ENCODE results near the gene POLD2. TPM values are rescaled to one million over a fixed set of nuclear protein-coding genes. Genes with fewer than 3 reads are reported as not detected.
A peak's percentile ranks its signal among the peaks of the same experiment; 100 is the strongest.

POLD2 gene
- total RNA-seq, 4 donors from 2014 or later = 33.6 to 71.2 (median 55.9) TPM

- WGBS = 51% methylated on average over 2 of the region's 2 CpGs
- Histone ChIP-seq H3K9me3 (no peaks in the 10 kb centered on the region), H3K4me3 (no peak overlapping the region), H3K27ac (replicated peaks in 1 of 4) (peak overlapping the region; percentile 9 to 34 (median 20)), H3K27me3 (no peaks in the 10 kb centered on the region), H3K4me1 (peaks cover 0 to 54% (median 41%) of the 10 kb centered on the region in 4 donors), H3K36me3 (no peaks in the 10 kb centered on the region)
- intact Hi-C loops (cut with DNase I) = no loop called here
- TF ChIP-seq EP300 (IDR thresholded peaks at IDR 0.05) (no peak), POLR2AphosphoS5 (IDR thresholded peaks at IDR 0.05) (no peak), CTCF (IDR thresholded peaks at IDR 0.05) (no peak), POLR2A (IDR thresholded peaks at IDR 0.05; ENCODE audit: low read depth) (no peak)
- DNase-seq (ENCODE audit: extremely low spot score) = no peak
These were observed 29.0 kb downstream of the POLD2 start for GRCh38 chr7:44094365-44094764.

DNA sequence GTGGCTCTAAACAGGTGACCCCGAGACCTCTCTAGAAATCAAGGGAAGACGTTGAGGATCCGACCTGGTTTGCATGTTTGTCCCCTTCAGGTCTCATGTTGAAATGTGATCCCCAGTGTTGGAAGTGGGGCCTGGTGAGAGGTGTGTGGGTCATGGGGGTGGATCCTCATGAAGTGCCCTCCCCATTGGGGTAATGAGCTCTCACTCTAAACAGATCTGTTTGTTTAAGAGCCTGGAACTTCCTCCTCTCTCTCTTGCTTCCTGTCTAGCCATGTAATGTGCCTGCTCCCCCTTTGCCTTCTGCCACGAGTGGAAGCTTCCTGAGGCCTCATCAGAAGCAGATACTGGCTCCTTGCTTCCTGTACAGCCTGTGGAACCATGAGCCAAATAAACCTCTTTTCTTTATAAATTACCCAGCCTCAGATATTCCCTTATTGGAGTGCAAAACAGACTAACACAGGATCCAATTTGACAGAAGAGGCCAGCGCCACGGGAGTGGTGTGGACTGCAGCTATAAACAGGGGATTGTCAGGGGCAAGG is 30.2 kb downstream of the POLD2 start:
- no peaks in the 10 kb centered on the region for H3K36me3 ChIP-seq
- intact Hi-C loops (cut with DNase I) = no loop called here
- H3K4me1 ChIP-seq = peaks cover 8 to 64% (median 53%) of the 10 kb centered on the region in 4 donors
- no peak overlapping the region for H3K4me3 ChIP-seq
- 91% methylated on average over 6 of the region's 6 CpGs for WGBS
- no peak for DNase-seq (ENCODE audit: extremely low spot score)
- no peak for TF ChIP-seq POLR2A (IDR thresholded peaks at IDR 0.05; ENCODE audit: low read depth)
- no peak for TF ChIP-seq POLR2AphosphoS5 (IDR thresholded peaks at IDR 0.05)
- no peak for TF ChIP-seq CTCF (IDR thresholded peaks at IDR 0.05)
- TF ChIP-seq EP300 (IDR thresholded peaks at IDR 0.05) = no peak
- no peaks in the 10 kb centered on the region for H3K27me3 ChIP-seq
- no peaks in the 10 kb centered on the region for H3K9me3 ChIP-seq
- peak overlapping the region in 2 of 4 donors; percentile 30 to 31 for H3K27ac ChIP-seq (replicated peaks in 1 of 4)

DNA sequence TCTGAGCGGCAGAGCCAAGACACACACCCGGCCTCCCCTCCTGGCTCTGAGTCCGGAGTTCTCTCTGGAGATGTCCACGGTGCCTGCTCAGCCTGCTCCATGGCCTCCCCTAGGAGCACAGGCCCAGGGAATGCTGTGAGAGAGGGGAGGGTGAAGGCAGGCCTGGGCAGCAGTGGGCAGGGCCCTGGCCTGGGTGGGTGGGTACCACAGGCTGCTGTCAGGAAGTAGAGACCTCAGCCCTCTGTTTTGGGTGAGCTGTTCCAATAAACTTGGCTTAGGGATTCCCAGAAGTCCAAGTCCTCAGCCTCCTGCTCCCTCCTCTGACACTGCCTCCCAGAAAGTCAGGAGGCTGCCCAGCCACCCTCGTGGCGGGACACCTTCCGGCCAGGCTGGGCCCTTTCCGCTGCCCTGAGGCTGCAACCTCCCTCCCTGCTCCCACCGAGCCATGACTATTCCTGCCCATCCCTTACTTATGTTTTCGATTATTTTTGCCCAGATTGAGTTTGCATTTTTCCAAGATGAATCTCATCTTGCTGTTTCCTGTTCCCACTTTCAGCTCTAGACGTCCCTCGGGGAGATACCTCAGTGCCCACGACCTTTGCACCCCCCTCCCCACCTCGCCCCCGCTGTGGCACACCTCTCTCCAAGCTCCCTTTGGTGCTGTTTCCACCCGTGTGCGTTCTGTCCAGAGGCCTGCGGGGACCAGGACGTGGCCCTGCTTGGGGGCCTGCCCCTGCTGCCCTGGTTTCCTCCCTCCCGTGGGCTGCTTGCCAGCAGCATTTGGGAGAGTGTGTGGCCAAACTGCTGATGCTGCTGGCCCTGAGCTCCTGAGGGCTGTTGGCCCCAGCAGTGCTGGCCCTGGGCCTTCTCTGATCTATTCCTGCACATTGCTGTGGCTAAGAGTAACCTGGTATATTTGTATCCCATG is 35.2 kb downstream of the POLD2 start:
- intact Hi-C loops (cut with DNase I) = no loop called here
- Histone ChIP-seq H3K4me1 (peaks cover 22 to 69% (median 66%) of the 10 kb centered on the region in 4 donors), H3K27me3 (no peaks in the 10 kb centered on the region), H3K27ac (replicated peaks in 1 of 4) (peak overlapping the region; percentile 81 to 94 (median 90)), H3K36me3 (no peaks in the 10 kb centered on the region), H3K9me3 (no peaks in the 10 kb centered on the region), H3K4me3 (peak overlapping the region in 1 of 4 donors; percentile 7)
- TF ChIP-seq POLR2AphosphoS5 (IDR thresholded peaks at IDR 0.05) (peak; percentile 14 to 17), EP300 (IDR thresholded peaks at IDR 0.05) (no peak)
- WGBS = 33% methylated on average over 17 of the region's 20 CpGs
- DNase-seq (ENCODE audit: extremely low spot score) = no peak

GRCh38 chr7:44086627-44087026 is 36.7 kb downstream of the POLD2 start:
- 95% methylated on average over 3 of the region's 3 CpGs for WGBS
- Histone ChIP-seq H3K27ac (replicated peaks in 1 of 4) (peak overlapping the region; percentile 81 to 94 (median 90)), H3K9me3 (no peaks in the 10 kb centered on the region), H3K4me1 (peaks cover 23 to 69% (median 66%) of the 10 kb centered on the region in 4 donors), H3K4me3 (no peak overlapping the region), H3K27me3 (no peaks in the 10 kb centered on the region), H3K36me3 (no peaks in the 10 kb centered on the region)
- no peak for DNase-seq (ENCODE audit: extremely low spot score)
- intact Hi-C loops (cut with DNase I) = no loop called here
- TF ChIP-seq POLR2A (IDR thresholded peaks at IDR 0.05; ENCODE audit: low read depth) (no peak), CTCF (IDR thresholded peaks at IDR 0.05) (no peak), EP300 (IDR thresholded peaks at IDR 0.05) (no peak), POLR2AphosphoS5 (IDR thresholded peaks at IDR 0.05) (no peak)

GRCh38 chr7:44085546-44085945 is 37.8 kb downstream of the POLD2 start:
- Histone ChIP-seq H3K4me1 (peaks cover 34 to 72% (median 66%) of the 10 kb centered on the region in 4 donors), H3K27ac (replicated peaks in 1 of 4) (peak overlapping the region; percentile 89 to 94 (median 92)), H3K4me3 (no peak overlapping the region), H3K9me3 (no peaks in the 10 kb centered on the region), H3K27me3 (no peaks in the 10 kb centered on the region), H3K36me3 (peaks cover 0 to 3% (median 3%) of the 10 kb centered on the region in 4 donors)
- intact Hi-C loops (cut with DNase I) = no loop called here
- 80% methylated on average over 3 of the region's 3 CpGs for WGBS
- TF ChIP-seq EP300 (IDR thresholded peaks at IDR 0.05) (no peak), POLR2A (IDR thresholded peaks at IDR 0.05; ENCODE audit: low read depth) (no peak), CTCF (IDR thresholded peaks at IDR 0.05) (no peak), POLR2AphosphoS5 (IDR thresholded peaks at IDR 0.05) (no peak)
- no peak for DNase-seq (ENCODE audit: extremely low spot score)
